ENCODE data around the gene CLHC1. TPM values are rescaled to one million over a fixed set of nuclear protein-coding genes. Genes with fewer than 3 reads are reported as not detected.
A peak's percentile ranks its signal among the peaks of the same experiment; 100 is the strongest.
"Not testable (repeated sequence)": the region's sequence is repeated elsewhere in the genome, so short reads cannot be mapped to it uniquely, and the experiment has no call there.

The CLHC1 gene
- total RNA-seq, 1 donor from 2014 or later = not detected

GRCh38 chr2:55268907-55269644, 37.0 kb upstream of the CLHC1 start, which contains the start of gene MTIF2:
TSS of gene MTIF2 (minus strand) at chr2:55269231. CDS start at chr2:55263858, 5,373 bp downstream.
- no peak for TF ChIP-seq CTCF (IDR thresholded peaks at IDR 0.05)
- Histone ChIP-seq H3K9me3 (no peaks in the 10 kb centered on the region), H3K36me3 (peaks cover 0 to 8% of the 10 kb centered on the region in 2 donors), H3K27ac (peak within 1 kb of the TSS; percentile 80 to 83), H3K4me1 (peaks cover 0 to 4% of the 10 kb centered on the region in 2 donors), H3K27me3 (no peaks in the 10 kb centered on the region), H3K4me3 (peak within 1 kb of the TSS; percentile 80 to 86)
- peak; percentile 77 to 97 for DNase-seq (ENCODE audit: low spot score in 2 of 2)
- intact Hi-C loops (cut with DNase I) = loop anchor here (1.0 to 2.0 kb wide), 4 partner anchors 13 to 164 kb away; partner anchors contain the start of genes CCDC88A, CLHC1 and RPS27A

- Histone ChIP-seq H3K27ac (peak overlapping the region; percentile 80 to 83), H3K4me1 (peaks cover 0 to 4% of the 10 kb centered on the region in 2 donors), H3K4me3 (peak overlapping the region; percentile 80 to 86), H3K27me3 (no peaks in the 10 kb centered on the region), H3K9me3 (no peaks in the 10 kb centered on the region), H3K36me3 (peaks cover 4 to 13% of the 10 kb centered on the region in 2 donors)
- no peak for TF ChIP-seq CTCF (IDR thresholded peaks at IDR 0.05)
- intact Hi-C loops (cut with DNase I) = loop anchor here (2.0 kb wide), 1 partner anchor 164 kb away; no protein-coding TSS in a partner anchor
- DNase-seq (ENCODE audit: low spot score in 2 of 2) = no peak
Measured at GRCh38 chr2:55268288-55268906, 36.3 kb upstream of the CLHC1 start.

- H3K27me3 ChIP-seq; H3K27ac ChIP-seq; intact Hi-C loops (cut with DNase I); H3K9me3 ChIP-seq; H3K4me1 ChIP-seq; H3K4me3 ChIP-seq; DNase-seq (ENCODE audit: low spot score in 2 of 2): not testable (repeated sequence)
- peaks cover 28 to 63% of the 10 kb centered on the region in 2 donors for H3K36me3 ChIP-seq
Measured at GRCh38 chr2:55259586-55259985, 27.5 kb upstream of the CLHC1 start.

- no peak overlapping the region for H3K27ac ChIP-seq
- no peak overlapping the region for H3K4me3 ChIP-seq
- no peaks in the 10 kb centered on the region for H3K27me3 ChIP-seq
- TF ChIP-seq CTCF (IDR thresholded peaks at IDR 0.05) = no peak
- no peak for DNase-seq (ENCODE audit: low spot score in 2 of 2)
- H3K4me1 ChIP-seq = no peaks in the 10 kb centered on the region
- intact Hi-C loops (cut with DNase I) = no loop called here
- no peaks in the 10 kb centered on the region for H3K9me3 ChIP-seq
- H3K36me3 ChIP-seq = peaks cover 33 to 47% of the 10 kb centered on the region in 2 donors
Measured at GRCh38 chr2:55252832-55253231, 20.7 kb upstream of the CLHC1 start.

- Histone ChIP-seq H3K9me3 (no peaks in the 10 kb centered on the region), H3K27ac (no peak overlapping the region), H3K36me3 (peaks cover 32 to 47% of the 10 kb centered on the region in 2 donors), H3K4me1 (no peaks in the 10 kb centered on the region), H3K27me3 (no peaks in the 10 kb centered on the region), H3K4me3 (no peak overlapping the region)
- DNase-seq (ENCODE audit: low spot score in 2 of 2) = no peak
- intact Hi-C loops (cut with DNase I) = no loop called here
- TF ChIP-seq CTCF (IDR thresholded peaks at IDR 0.05) = no peak
Measured at GRCh38 chr2:55247025-55247424, 14.9 kb upstream of the CLHC1 start.

GRCh38 chr2:55245411-55245810, 13.3 kb upstream of the CLHC1 start:
- H3K27me3 ChIP-seq = no peaks in the 10 kb centered on the region
- DNase-seq (ENCODE audit: low spot score in 2 of 2) = no peak
- H3K27ac ChIP-seq = no peak overlapping the region
- intact Hi-C loops (cut with DNase I) = no loop called here
- TF ChIP-seq CTCF (IDR thresholded peaks at IDR 0.05) = no peak
- no peak overlapping the region for H3K4me3 ChIP-seq
- peaks cover 21 to 52% of the 10 kb centered on the region in 2 donors for H3K36me3 ChIP-seq
- H3K9me3 ChIP-seq = no peaks in the 10 kb centered on the region
- no peaks in the 10 kb centered on the region for H3K4me1 ChIP-seq

Measured in ascending aorta (tissue), 2 donors.